GM18499 (cell line): Measurements from ENCODE around the gene EXTL1.

Source experiments
- ATAC-seq: cut with Tn5 transposase; IDR thresholded peaks from one replicate; pipeline ENCODE4 v1.9.1; 2021; ENCODE audit warnings: moderate number of reproducible peaks; ENCODE audit not compliant: insufficient read depth, unreplicated experiment

The EXTL1 gene

GRCh38 chr1:25996966-25997827 lies 24.4 kb upstream of the EXTL1 start:
- ATAC-seq, result no peak

- ATAC-seq, result peak; percentile 92
These were observed 23.5 kb upstream of the EXTL1 start, which contains the start of gene PAFAH2 for GRCh38 chr1:25997828-25998761. Gene PAFAH2, minus strand, starts transcription at chr1:25998063. Its CDS starts 7,247 bp downstream, at chr1:25990816.

GRCh38 chr1:25999041-25999800 lies 22.4 kb upstream of the EXTL1 start:
- ATAC-seq, result no peak

- ATAC-seq, result no peak
These were observed 18.3 kb upstream of the EXTL1 start for GRCh38 chr1:26003262-26003661.

- no peak for ATAC-seq
These were observed 17.8 kb upstream of the EXTL1 start for GRCh38 chr1:26003756-26004155.

GRCh38 chr1:26005434-26006105 lies 16.0 kb upstream of the EXTL1 start:
- no peak for ATAC-seq

- ATAC-seq, result no peak
These were observed 14.9 kb upstream of the EXTL1 start for GRCh38 chr1:26006710-26007109.

- ATAC-seq, result no peak
These were observed 11.7 kb upstream of the EXTL1 start for GRCh38 chr1:26009796-26010447.

- ATAC-seq, result no peak
These were observed 10.8 kb upstream of the EXTL1 start for GRCh38 chr1:26010825-26011224.

GRCh38 chr1:26012864-26013263 lies 8.7 kb upstream of the EXTL1 start:
- no peak for ATAC-seq

GRCh38 chr1:26014179-26014578 lies 7.4 kb upstream of the EXTL1 start:
- no peak for ATAC-seq

GRCh38 chr1:26015358-26015757 lies 6.2 kb upstream of the EXTL1 start:
- no peak for ATAC-seq

GRCh38 chr1:26016258-26016952 lies 5.2 kb upstream of the EXTL1 start:
- ATAC-seq, result no peak

- no peak for ATAC-seq
These were observed 4.5 kb upstream of the EXTL1 start for GRCh38 chr1:26016953-26017545.

- no peak for ATAC-seq
These were observed 4.0 kb upstream of the EXTL1 start for GRCh38 chr1:26017606-26018005.

- ATAC-seq, result no peak
These were observed 1.8 kb upstream of the EXTL1 start for GRCh38 chr1:26019641-26020315.

- ATAC-seq, result no peak
These were observed 1.2 kb upstream of the EXTL1 start for GRCh38 chr1:26020330-26020768.
